Gastrocnemius medialis (tissue), 4 donors: ENCODE data around the gene AGR3.

Experiments
- CTCF ChIP-seq, 5 experiments: fragments of 450-650 bp in 3 of 5; fragments of 200-600 bp in 2 of 5; sonication (generic) in 2 of 5; IDR thresholded peaks in 4 of 5; conservative IDR thresholded peaks in 1 of 5; 1 replicate in 4 of 5; 2 replicates in 1 of 5; pipeline ENCODE4 v1.5.1; 2016 to 2019; ENCODE audit warnings: antibody characterized with exemption in 5 of 5, mild to moderate bottlenecking in 3 of 5, moderate library complexity in 3 of 5
- POLR2A ChIP-seq, 2 donors: fragments of 450-650 bp; IDR thresholded peaks; one replicate each; pipeline ENCODE4 v1.6.1; 2017; ENCODE audit warnings: antibody characterized with exemption in 2 of 2, mild to moderate bottlenecking in 2 of 2, moderate library complexity in 2 of 2

- TF ChIP-seq CTCF (IDR thresholded peaks at IDR 0.05 in 4 of 5, conservative IDR thresholded peaks at IDR 0.05 in 1 of 5) (no peak), POLR2A (IDR thresholded peaks at IDR 0.05) (no peak)
Measured at GRCh38 chr7:16867328-16867727, 14.5 kb downstream of the AGR3 start.
